Activated naive CD8-positive, alpha-beta T cell treated with anti-CD3 and anti-CD28 coated beads, Interleukin-2, amount 10 ng/mL, durations not matched to agents 7 days and 5 days (primary cell): ENCODE measurements around the gene MC1R. TPM values are rescaled to one million over a fixed set of nuclear protein-coding genes. Genes with fewer than 3 reads are reported as not detected.
"Not testable (repeated sequence)": the region's sequence is repeated elsewhere in the genome, so short reads cannot be mapped to it uniquely, and the experiment has no call there.

Experiments used
- ATAC-seq: fragments of 150-1000 bp; cut with Tn5 transposase; one replicate; pipeline ENCODE4 v1.10.0; 2021; ENCODE audit warnings: low read depth, moderate library complexity
- POLR2A ChIA-PET: fragments of 350-600 bp; sonication (Branson Sonifier 250); formaldehyde crosslinking; loops from one replicate; lab custom pipeline; 2021; ENCODE audit warnings: antibody characterized with exemption; lab: Charles Lee
- DNase-seq: peaks from one replicate; pipeline ENCODE4 v3.0.0; 2021
- H3K27ac Mint-ChIP-seq: one replicate; pipeline ENCODE4 v1.8.0; 2022; ENCODE audit warnings: mild to moderate bottlenecking, mixed read lengths
- H3K27me3 Mint-ChIP-seq: one replicate; pipeline ENCODE4 v1.8.0; 2022; ENCODE audit warnings: mild to moderate bottlenecking, moderate library complexity, mixed read lengths
- H3K36me3 Mint-ChIP-seq: one replicate; pipeline ENCODE4 v1.8.0; 2021; ENCODE audit warnings: mild to moderate bottlenecking, mixed read lengths
- H3K4me1 Mint-ChIP-seq: one replicate; pipeline ENCODE4 v1.8.0; 2021; ENCODE audit warnings: mixed read lengths
- H3K4me3 Mint-ChIP-seq: one replicate; pipeline ENCODE4 v1.8.0; 2022; ENCODE audit warnings: mild to moderate bottlenecking, moderate library complexity, mixed read lengths
- H3K9me3 Mint-ChIP-seq: one replicate; pipeline ENCODE4 v1.8.0; 2021; ENCODE audit warnings: mixed read lengths
- total RNA-seq, 2 experiments: library from RNA; stranded (reverse); gene quantifications; one replicate each; pipeline ENCODE4 v1.2.3, GENCODE V29; 2021

The MC1R gene
- total RNA-seq, 2 experiments from 2014 or later: 5.8 to 7.4 TPM

DNA sequence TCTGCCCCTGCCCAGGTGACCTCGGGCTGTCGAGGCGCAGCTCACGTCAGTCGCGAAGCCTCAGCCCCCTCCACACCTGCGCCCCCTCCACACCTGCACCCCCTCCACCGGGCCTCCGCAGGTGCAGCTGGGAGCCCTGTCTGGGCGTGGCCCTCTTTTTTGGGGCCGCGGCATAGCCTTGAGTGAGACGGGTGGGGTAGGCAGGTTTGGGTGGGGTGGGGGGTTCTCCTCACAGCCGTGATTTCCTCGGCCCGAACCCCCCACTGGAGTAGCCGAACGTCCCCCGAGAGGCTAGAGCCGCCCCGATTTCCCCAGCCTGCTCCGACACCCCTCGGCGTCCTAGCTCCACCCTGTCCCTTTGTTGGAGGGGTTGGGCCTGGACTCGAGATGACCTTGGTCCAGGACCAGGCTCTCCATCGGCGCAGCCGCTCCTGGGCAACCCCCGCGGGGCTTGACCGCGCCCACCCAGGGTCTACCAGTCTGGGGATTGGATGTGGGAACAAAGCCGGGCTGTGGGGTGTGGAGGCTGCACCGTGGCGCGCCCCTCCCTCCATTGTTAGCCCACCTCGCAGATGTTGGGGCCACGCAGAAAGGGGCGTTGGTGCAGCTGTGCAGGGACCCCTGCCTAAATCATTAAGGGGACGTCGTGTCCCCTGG is 5.1 kb downstream of the MC1R start:
- Mint-ChIP-seq H3K9me3 (no peaks in the 10 kb centered on the region), H3K27ac (no peak overlapping the region), H3K36me3 (no peaks in the 10 kb centered on the region), H3K27me3 (peaks cover 48% of the 10 kb centered on the region), H3K4me1 (peaks cover 23% of the 10 kb centered on the region), H3K4me3 (no peak overlapping the region)
- POLR2A ChIA-PET: interaction anchor here (0.5 to 1.9 kb wide), 5 partner anchors 12 to 270 kb away, joined by 3 to 6 read pairs (median 4); partner anchors contain the start of gene TCF25
- DNase-seq: no peak
- no peak for ATAC-seq

DNA sequence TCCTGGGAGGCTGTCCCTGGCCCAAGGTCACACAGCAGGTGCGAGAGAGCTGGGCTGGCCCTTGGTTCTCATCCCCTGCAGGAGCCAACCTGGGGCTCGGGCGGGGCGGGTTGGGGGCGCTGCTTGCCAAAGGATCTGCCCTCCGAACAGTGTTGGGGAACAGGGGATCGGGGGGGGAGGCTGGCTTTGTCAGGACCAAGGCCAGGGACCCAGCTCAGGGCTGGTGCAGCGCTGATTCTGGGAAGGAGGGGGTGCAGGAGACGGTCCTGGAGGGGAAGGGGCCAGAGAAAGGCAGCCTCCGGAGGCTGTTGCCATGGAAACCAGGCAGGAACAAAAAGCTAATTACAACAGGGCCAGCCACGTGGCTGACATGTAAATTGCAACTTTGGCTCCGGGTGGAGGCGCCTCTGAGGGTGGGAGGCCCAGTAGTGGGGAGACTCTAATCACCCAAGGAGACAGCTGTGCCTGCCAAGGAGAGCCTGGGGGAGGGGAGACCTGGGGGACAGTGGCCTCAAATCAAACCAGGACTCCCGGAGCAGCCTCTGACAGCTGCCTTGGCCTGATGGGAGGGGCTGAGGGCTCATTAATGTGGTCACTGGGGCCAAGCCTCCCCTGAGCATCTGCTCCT is 5.7 kb downstream of the MC1R start:
- Mint-ChIP-seq H3K27ac (no peak overlapping the region), H3K4me1 (peaks cover 22% of the 10 kb centered on the region), H3K27me3 (peaks cover 49% of the 10 kb centered on the region), H3K9me3 (no peaks in the 10 kb centered on the region), H3K4me3 (no peak overlapping the region), H3K36me3 (no peaks in the 10 kb centered on the region)
- ATAC-seq: no peak
- peak; percentile 64 for DNase-seq
- POLR2A ChIA-PET: interaction anchor here (0.5 to 1.9 kb wide), 5 partner anchors 13 to 85 kb away, joined by 3 to 6 read pairs (median 3); partner anchors contain the start of gene TCF25

DNA sequence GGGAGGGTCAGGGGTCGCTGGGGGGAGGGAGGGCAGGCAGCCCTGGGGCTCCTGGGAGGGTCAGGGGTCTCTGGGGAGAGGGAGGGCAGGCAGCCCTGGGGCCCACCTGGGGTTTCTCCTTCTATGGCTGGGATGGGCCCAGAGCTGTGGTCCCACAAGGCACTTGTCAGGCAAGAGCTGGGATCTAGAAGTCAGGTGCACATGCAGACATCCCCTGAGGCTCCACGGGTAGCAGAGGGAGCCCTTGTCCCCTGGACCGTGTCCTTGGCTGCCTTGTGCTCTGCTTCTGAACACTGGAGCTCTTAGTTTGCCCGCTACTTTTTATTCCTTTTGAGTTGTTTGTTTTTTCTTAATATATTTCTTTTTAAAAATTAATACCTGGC is 6.3 kb downstream of the MC1R start:
- H3K9me3 Mint-ChIP-seq: no peaks in the 10 kb centered on the region
- no peak overlapping the region for H3K27ac Mint-ChIP-seq
- ATAC-seq (no peak), DNase-seq (no peak)
- H3K4me3 Mint-ChIP-seq: no peak overlapping the region
- no peaks in the 10 kb centered on the region for H3K36me3 Mint-ChIP-seq
- POLR2A ChIA-PET: interaction anchor here (0.7 to 1.7 kb wide), 3 partner anchors 13 to 52 kb away, joined by 3 read pairs; partner anchors contain the start of gene TCF25
- peaks cover 21% of the 10 kb centered on the region for H3K4me1 Mint-ChIP-seq
- H3K27me3 Mint-ChIP-seq: peaks cover 49% of the 10 kb centered on the region

DNA sequence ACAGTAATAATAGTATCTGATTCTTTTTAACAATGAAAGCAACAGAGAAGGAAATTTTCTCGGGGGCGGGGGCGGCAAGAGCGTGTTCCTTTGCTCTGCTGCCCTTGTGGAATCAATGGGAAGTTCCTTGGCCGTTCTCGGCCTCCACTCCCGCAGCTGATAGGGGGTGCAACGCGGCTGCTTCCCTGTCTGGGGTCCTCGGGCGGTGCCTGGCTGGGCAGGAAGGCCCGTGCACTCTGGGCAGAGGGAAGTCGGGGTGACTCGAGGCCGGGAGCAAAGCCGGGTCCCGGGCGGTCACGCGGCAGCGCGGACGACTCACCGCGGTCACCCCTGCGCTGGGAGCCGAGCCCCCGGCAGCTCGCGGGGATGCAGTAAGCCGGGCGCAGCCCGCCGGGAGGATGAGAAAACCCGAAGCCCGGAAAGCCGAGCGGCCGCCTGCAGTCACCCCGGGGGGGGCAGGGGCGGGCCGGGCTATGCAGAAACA is 7.0 kb downstream of the MC1R start:
- H3K27me3 Mint-ChIP-seq: peaks cover 43% of the 10 kb centered on the region
- H3K4me1 Mint-ChIP-seq: peaks cover 18% of the 10 kb centered on the region
- H3K9me3 Mint-ChIP-seq: no peaks in the 10 kb centered on the region
- POLR2A ChIA-PET: no interaction called here
- peak overlapping the region; percentile 39 for H3K4me3 Mint-ChIP-seq
- ATAC-seq (no peak), DNase-seq (no peak)
- no peaks in the 10 kb centered on the region for H3K36me3 Mint-ChIP-seq
- no peak overlapping the region for H3K27ac Mint-ChIP-seq

DNA sequence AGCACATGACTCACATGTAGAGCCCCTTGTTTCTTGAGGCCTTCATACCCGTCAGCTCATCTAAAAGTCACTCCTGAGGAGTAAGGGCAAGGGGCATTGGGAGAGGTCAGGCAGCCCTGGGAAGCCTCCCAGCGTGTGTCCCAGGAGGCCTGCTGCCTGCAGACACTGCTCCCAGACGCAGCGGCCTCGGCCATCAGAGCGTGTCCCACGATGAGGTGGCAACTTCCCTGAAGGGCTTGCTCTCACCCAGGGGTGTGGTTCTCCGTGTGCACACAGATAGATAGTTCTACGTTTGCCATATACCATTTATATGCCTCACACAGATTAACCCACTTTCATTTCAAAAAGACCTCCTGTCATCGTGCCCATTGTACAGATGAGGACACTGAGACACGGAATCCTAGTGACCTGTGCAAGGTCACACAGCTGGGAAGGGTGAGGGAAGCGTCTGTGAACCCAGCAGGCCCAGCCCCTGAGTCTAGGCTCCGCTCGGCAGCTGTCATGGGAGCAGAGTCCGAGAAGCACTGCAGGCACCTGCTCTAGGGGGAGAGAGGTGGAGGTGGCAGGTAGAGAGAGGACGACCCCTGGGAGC is 12.7 kb downstream of the MC1R start:
- no peak for ATAC-seq
- POLR2A ChIA-PET: no interaction called here

DNA sequence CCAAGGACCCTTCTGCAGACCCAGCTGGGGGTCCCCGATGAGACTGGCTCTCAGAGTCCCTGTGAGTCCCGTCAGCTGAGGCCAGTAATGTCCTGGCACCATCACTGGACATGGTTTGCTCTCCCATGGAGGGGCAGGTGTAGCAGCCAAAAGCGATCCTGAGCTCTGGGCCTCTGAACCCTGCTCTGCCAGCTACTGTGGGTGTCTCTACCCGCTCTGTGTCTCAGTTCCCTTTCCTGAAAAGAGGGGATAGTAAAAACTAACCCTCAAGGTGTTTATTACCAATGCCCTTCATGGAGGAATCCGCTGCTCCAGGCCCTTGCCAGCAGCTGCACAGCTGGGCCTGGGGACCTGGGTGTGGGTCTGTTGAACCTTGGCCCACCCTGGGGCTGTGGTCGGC is 13.3 kb downstream of the MC1R start:
- Mint-ChIP-seq H3K27ac (no peak overlapping the region), H3K36me3 (no peaks in the 10 kb centered on the region), H3K4me3 (no peak overlapping the region), H3K4me1 (no peaks in the 10 kb centered on the region), H3K9me3 (no peaks in the 10 kb centered on the region), H3K27me3 (peaks cover 15% of the 10 kb centered on the region)
- DNase-seq (no peak), ATAC-seq (no peak)
- POLR2A ChIA-PET: no interaction called here

More for the DNA sequence above, 12.7 kb downstream of the MC1R start:
- Mint-ChIP-seq H3K36me3 (no peaks in the 10 kb centered on the region), H3K27me3 (peaks cover 21% of the 10 kb centered on the region), H3K4me1 (no peaks in the 10 kb centered on the region), H3K27ac (no peak overlapping the region), H3K9me3 (no peaks in the 10 kb centered on the region), H3K4me3 (no peak overlapping the region)
- no peak for DNase-seq

DNA sequence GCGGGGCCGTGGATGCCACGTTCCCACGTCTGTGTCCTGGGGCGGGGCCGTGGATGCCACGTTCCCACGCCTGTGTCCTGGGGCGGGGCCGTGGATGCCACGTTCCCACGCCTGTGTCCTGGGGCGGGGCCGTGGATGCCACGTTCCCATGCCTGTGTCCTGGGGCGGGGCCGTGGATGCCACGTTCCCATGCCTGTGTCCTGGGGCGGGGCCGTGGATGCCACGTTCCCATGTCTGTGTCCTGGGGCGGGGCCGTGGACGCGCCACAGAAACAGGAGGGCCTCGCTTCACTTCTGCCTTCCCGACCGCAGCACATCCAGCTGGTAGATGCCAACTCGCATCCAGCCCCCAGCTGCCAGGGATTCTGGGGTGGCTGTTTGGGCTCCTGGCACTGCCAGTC is 15.4 kb downstream of the MC1R start:
- H3K27me3 Mint-ChIP-seq, ATAC-seq, DNase-seq, H3K27ac Mint-ChIP-seq, H3K9me3 Mint-ChIP-seq, H3K4me3 Mint-ChIP-seq, H3K36me3 Mint-ChIP-seq, POLR2A ChIA-PET, H3K4me1 Mint-ChIP-seq: not testable (repeated sequence)

DNA sequence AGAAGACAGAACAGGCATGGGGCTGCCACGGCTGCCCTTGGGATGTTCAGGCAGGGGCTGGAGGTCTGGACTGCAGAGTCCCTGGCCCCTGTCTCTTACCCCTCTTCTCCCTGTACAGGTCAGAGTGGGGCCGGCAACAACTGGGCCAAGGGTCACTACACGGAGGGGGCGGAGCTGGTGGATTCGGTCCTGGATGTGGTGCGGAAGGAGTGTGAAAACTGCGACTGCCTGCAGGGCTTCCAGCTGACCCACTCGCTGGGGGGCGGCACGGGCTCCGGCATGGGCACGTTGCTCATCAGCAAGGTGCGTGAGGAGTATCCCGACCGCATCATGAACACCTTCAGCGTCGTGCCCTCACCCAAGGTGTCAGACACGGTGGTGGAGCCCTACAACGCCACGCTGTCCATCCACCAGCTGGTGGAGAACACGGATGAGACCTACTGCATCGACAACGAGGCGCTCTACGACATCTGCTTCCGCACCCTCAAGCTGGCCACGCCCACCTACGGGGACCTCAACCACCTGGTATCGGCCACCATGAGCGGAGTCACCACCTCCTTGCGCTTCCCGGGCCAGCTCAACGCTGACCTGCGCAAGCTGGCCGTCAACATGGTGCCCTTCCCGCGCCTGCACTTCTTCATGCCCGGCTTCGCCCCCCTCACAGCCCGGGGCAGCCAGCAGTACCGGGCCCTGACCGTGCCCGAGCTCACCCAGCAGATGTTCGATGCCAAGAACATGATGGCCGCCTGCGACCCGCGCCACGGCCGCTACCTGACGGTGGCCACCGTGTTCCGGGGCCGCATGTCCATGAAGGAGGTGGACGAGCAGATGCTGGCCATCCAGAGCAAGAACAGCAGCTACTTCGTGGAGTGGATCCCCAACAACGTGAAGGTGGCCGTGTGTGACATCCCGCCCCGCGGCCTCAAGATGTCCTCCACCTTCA is 16.2 kb downstream of the MC1R start:
- DNase-seq (no peak), ATAC-seq (no peak)
- POLR2A ChIA-PET: no interaction called here
- Mint-ChIP-seq H3K36me3 (no peaks in the 10 kb centered on the region), H3K27ac (no peak overlapping the region), H3K4me1 (no peaks in the 10 kb centered on the region), H3K9me3 (no peaks in the 10 kb centered on the region), H3K4me3 (no peak overlapping the region), H3K27me3 (peaks cover 5% of the 10 kb centered on the region)

DNA sequence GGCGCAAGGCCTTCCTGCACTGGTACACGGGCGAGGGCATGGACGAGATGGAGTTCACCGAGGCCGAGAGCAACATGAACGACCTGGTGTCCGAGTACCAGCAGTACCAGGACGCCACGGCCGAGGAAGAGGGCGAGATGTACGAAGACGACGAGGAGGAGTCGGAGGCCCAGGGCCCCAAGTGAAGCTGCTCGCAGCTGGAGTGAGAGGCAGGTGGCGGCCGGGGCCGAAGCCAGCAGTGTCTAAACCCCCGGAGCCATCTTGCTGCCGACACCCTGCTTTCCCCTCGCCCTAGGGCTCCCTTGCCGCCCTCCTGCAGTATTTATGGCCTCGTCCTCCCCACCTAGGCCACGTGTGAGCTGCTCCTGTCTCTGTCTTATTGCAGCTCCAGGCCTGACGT is 17.0 kb downstream of the MC1R start:
- H3K9me3 Mint-ChIP-seq, H3K4me3 Mint-ChIP-seq, POLR2A ChIA-PET, H3K27me3 Mint-ChIP-seq, H3K36me3 Mint-ChIP-seq, H3K27ac Mint-ChIP-seq, H3K4me1 Mint-ChIP-seq, ATAC-seq, DNase-seq: not testable (repeated sequence)

DNA sequence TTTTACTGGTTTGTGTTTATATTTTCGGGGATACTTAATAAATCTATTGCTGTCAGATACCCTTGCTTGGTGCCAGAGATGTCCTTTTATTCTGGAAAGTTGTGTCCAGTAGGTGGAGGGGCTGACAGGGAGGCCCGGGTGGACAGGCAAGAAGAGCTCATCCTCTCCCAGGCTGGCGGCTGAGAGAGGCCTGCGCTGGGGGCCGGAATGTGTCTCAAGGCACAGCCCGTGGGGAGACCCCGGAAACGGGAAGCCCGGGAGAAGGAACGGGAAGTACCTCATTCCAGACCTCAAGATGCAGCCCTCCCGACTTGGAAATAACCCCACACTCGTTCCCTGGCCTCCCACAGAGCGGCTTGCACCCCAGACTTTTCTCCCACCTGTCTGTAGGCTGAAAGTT is 17.4 kb downstream of the MC1R start:
- Mint-ChIP-seq H3K36me3 (no peaks in the 10 kb centered on the region), H3K9me3 (no peaks in the 10 kb centered on the region), H3K27ac (no peak overlapping the region), H3K4me3 (no peak overlapping the region), H3K4me1 (no peaks in the 10 kb centered on the region), H3K27me3 (peaks cover 13% of the 10 kb centered on the region)
- POLR2A ChIA-PET: no interaction called here
- ATAC-seq (no peak), DNase-seq (no peak)

DNA sequence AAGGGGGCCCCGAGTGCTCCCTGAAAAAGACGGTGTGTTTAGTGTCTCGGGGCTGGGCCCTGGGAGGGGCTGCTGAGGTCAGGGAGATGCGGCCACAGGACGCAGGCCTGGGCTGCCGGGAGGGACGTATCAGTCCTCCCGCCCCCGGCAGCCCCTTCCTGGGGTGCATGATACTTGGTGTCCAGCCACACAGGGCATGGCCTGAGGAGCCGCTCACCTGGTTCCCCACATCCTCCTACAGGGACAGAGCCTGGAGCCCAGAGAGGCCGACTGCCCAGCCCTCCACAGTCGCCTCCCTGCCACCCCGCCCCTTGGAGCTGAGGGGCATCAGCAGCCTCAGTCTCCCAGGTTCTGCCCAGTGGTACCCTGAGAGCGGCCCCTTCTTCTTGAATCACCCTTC is 17.8 kb downstream of the MC1R start:
- DNase-seq: no peak
- H3K4me1 Mint-ChIP-seq: no peaks in the 10 kb centered on the region
- POLR2A ChIA-PET: no interaction called here
- ATAC-seq: no peak
- no peak overlapping the region for H3K4me3 Mint-ChIP-seq
- H3K27me3 Mint-ChIP-seq: peaks cover 15% of the 10 kb centered on the region
- no peaks in the 10 kb centered on the region for H3K9me3 Mint-ChIP-seq
- no peaks in the 10 kb centered on the region for H3K36me3 Mint-ChIP-seq
- no peak overlapping the region for H3K27ac Mint-ChIP-seq

DNA sequence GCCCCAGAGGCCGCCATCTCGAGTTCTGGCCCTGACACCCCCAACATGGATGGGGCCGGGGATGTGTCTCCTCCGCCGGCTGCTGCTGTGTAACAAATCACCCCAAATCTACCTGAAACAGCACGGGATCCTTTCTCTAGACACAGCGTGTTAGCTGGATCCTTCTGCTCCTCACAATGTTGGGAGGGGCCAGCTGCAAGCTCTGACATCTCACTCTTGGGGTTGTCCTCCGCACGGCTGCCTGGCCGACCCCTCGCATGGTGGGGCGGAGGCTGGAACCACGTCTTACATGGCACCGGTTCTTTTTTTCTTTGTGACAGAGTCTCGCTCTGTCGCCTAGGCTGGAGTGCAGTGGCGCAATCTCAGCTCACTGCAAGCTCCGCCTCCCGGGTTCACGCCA is 18.3 kb downstream of the MC1R start:
- Mint-ChIP-seq H3K27me3 (peaks cover 19% of the 10 kb centered on the region), H3K9me3 (no peaks in the 10 kb centered on the region), H3K4me3 (no peak overlapping the region), H3K36me3 (no peaks in the 10 kb centered on the region), H3K4me1 (no peaks in the 10 kb centered on the region), H3K27ac (no peak overlapping the region)
- POLR2A ChIA-PET: no interaction called here
- DNase-seq (no peak), ATAC-seq (no peak)
